Endothelial cell of umbilical vein (primary cell): ENCODE data around the gene PRKCB. TPM values are rescaled to one million over a fixed set of nuclear protein-coding genes. Genes with fewer than 3 reads are reported as not detected.

Experiments
- BruUV-seq: library from RNA; stranded (reverse); fragments of 400-500 nt; replicated peaks from 2 replicates; lab custom pipeline; 2021; lab: Mats Ljungman, UMichigan
- CTCF ChIA-PET: fragments of 300-600, 350-600 bp; sonication (Branson Sonifier 250); formaldehyde crosslinking; loops from one replicate; lab custom pipeline; 2021; ENCODE audit warnings: antibody characterized with exemption, inconsistent platforms; lab: Charles Lee
- POLR2A ChIA-PET: fragments of 300-600, 350-600 bp; sonication (Branson Sonifier 250); formaldehyde crosslinking; loops from one replicate; lab custom pipeline; 2021; ENCODE audit warnings: antibody characterized with exemption, inconsistent platforms; lab: Charles Lee
- DNase-seq: peaks from one replicate; pipeline ENCODE4 v3.0.0-alpha.2; 2011; ENCODE audit warnings: low read depth, low spot score
- FAIRE-seq: peaks from 2 replicates; lab custom pipeline; 2011; peaks lifted over from hg19 to GRCh38; lab: Jason Lieb, UNC
- H2AFZ ChIP-seq: 2 replicates; pipeline ENCODE4 v1.6.0; 2012; ENCODE audit warnings: low read depth, low read length, control low read depth, inconsistent platforms
- H3K27ac ChIP-seq: 2 replicates; pipeline ENCODE4 v1.5.1; 2011; ENCODE audit warnings: low read depth, mild to moderate bottlenecking, control low read depth, low read length, moderate library complexity; ENCODE audit not compliant: insufficient read depth
- H3K27me3 ChIP-seq, 2 experiments: 2 replicates each; pipeline versions ENCODE4 v1.6.0 to v1.6.1; 2011; ENCODE audit warnings: low read length in 2 of 2, mixed read lengths in 1 of 2; ENCODE audit not compliant: control insufficient read depth in 2 of 2, insufficient read depth in 2 of 2
- H3K36me3 ChIP-seq, 2 experiments: 2 replicates in 1 of 2; 3 replicates in 1 of 2; pipeline ENCODE4 v1.5.1; 2011; ENCODE audit warnings: low read length in 2 of 2, mild to moderate bottlenecking in 1 of 2, moderate library complexity in 1 of 2; ENCODE audit not compliant: control insufficient read depth in 2 of 2, insufficient read depth in 2 of 2; ENCODE audit errors: extremely low read depth in 1 of 2
- H3K4me1 ChIP-seq: 3 replicates; pipeline ENCODE4 v1.5.1; 2011; ENCODE audit warnings: mild to moderate bottlenecking, low read length; ENCODE audit not compliant: control insufficient read depth, insufficient read depth; ENCODE audit errors: extremely low read depth
- H3K4me2 ChIP-seq: 2 replicates; pipeline ENCODE4 v1.6.1; 2011; ENCODE audit warnings: low read length, control low read depth, mixed read lengths; ENCODE audit not compliant: insufficient read depth
- H3K4me3 ChIP-seq, 3 experiments: fragments of 200-600 bp in 1 of 3; sonication (generic), shearing (Covaris generic) in 1 of 3; replicated peaks in 1 of 3; 2 replicates each; pipeline ENCODE4 v1.5.1; 2011 to 2016; ENCODE audit warnings: control low read depth in 3 of 3, low read length in 3 of 3, mild to moderate bottlenecking in 2 of 3, inconsistent platforms in 1 of 3, low read depth in 1 of 3, moderate library complexity in 1 of 3; ENCODE audit not compliant: insufficient read depth in 1 of 3
- H3K79me2 ChIP-seq: 2 replicates; pipeline ENCODE4 v1.6.0; 2012; ENCODE audit warnings: low read length, inconsistent platforms; ENCODE audit not compliant: control insufficient read depth, insufficient read depth
- H3K9ac ChIP-seq: replicated peaks from 2 replicates; pipeline ENCODE3; 2011; ENCODE audit warnings: low read length, control low read depth; ENCODE audit not compliant: insufficient read depth; ENCODE audit errors: extremely low read depth
- H3K9me1 ChIP-seq: replicated peaks from 3 replicates; pipeline ENCODE4 v1.6.0; 2011; ENCODE audit warnings: mild to moderate bottlenecking, low read length; ENCODE audit not compliant: control insufficient read depth, insufficient read depth; ENCODE audit errors: extremely low read depth
- H3K9me3 ChIP-seq: replicated peaks from 2 replicates; pipeline ENCODE4 v1.5.1; 2012; ENCODE audit warnings: low read length, inconsistent platforms; ENCODE audit not compliant: control insufficient read depth, insufficient read depth
- H4K20me1 ChIP-seq: replicated peaks from 2 replicates; pipeline ENCODE3; 2011; ENCODE audit warnings: mild to moderate bottlenecking, low read length; ENCODE audit not compliant: control insufficient read depth, insufficient read depth; ENCODE audit errors: extremely low read depth
- CTCF ChIP-seq, 2 donors: IDR thresholded peaks; 1 replicate in 1 of 2; 2 replicates in 1 of 2; pipeline ENCODE4 v1.5.1; 2011; ENCODE audit warnings: low read length in 2 of 2, mild to moderate bottlenecking in 2 of 2, moderate library complexity in 2 of 2, control low read depth in 1 of 2, inconsistent platforms in 1 of 2, low read depth in 1 of 2; ENCODE audit not compliant: insufficient read depth in 1 of 2; ENCODE audit errors: extremely low read depth in 1 of 2
- EZH2 ChIP-seq: IDR thresholded peaks from 2 replicates; pipeline ENCODE4 v1.6.1; 2012; ENCODE audit warnings: borderline replicate concordance, low read depth, mild to moderate bottlenecking, moderate library complexity, low read length, inconsistent platforms; ENCODE audit not compliant: severe bottlenecking
- FOS ChIP-seq: IDR thresholded peaks from 2 replicates; pipeline ENCODE4 v1.6.1; 2011; ENCODE audit warnings: mild to moderate bottlenecking, low read length, moderate library complexity, borderline replicate concordance; ENCODE audit not compliant: insufficient read depth
- GATA2 ChIP-seq: IDR thresholded peaks from 2 replicates; pipeline ENCODE4 v1.7.0; 2011; ENCODE audit warnings: low read depth, mild to moderate bottlenecking, moderate library complexity, mixed read lengths, low read length; ENCODE audit not compliant: insufficient read length, insufficient read depth
- JUN ChIP-seq: IDR thresholded peaks from 2 replicates; pipeline ENCODE4 v1.6.1; 2011; ENCODE audit warnings: borderline replicate concordance, low read depth; ENCODE audit not compliant: insufficient read length, insufficient read depth
- MAX ChIP-seq: IDR thresholded peaks from 2 replicates; pipeline ENCODE4 v1.6.1; 2011; ENCODE audit not compliant: insufficient read depth, insufficient read length
- MYC ChIP-seq: IDR thresholded peaks from one replicate; pipeline ENCODE4 v1.6.1; 2011; ENCODE audit warnings: mild to moderate bottlenecking, low read depth, low read length
- POLR2A ChIP-seq: IDR thresholded peaks from 2 replicates; pipeline ENCODE4 v1.6.1; 2012; ENCODE audit warnings: low read depth, mild to moderate bottlenecking, control low read depth, low read length
- POLR2AphosphoS5 ChIP-seq: IDR thresholded peaks from 2 replicates; pipeline ENCODE4 v1.6.1; 2012; ENCODE audit warnings: low read depth, mild to moderate bottlenecking, control low read depth, low read length, moderate library complexity; ENCODE audit not compliant: insufficient read depth
- dilution Hi-C: fragments of 300-500 bp; cut with MboI; formaldehyde crosslinking; loops from one replicate; pipeline ENCODE4 v1.15.0; 2019; ENCODE audit warnings: low sequenced_read_pairs; ENCODE audit not compliant: extremely low pct_ligation_motif_present
- intact Hi-C: fragments of 100-400 bp; cut with micrococcal nuclease; formaldehyde crosslinking; loops from one replicate; pipeline ENCODE4 v1.10.0; 2022
- polyA plus RNA-seq, 4 experiments: library from polyadenylated mRNA; depleted of rRNA in 3 of 4; stranded (reverse) in 3 of 4; unstranded in 1 of 4; fragments of >200 nt; gene quantifications; 2 replicates each; pipeline versions ENCODE4 v1.2.1 to v1.2.3, GENCODE V29; 2011 to 2012; ENCODE audit warnings: missing spikeins in 1 of 4
- total RNA-seq: library from RNA; stranded (reverse); gene quantifications from 2 replicates; pipeline ENCODE4 v1.2.3, GENCODE V29; 2021

The PRKCB gene
- total and polyA plus RNA-seq, 2 donors (not counting 3 experiments of a cell fraction or from before 2014, with no cell fraction given) = 0.01 TPM; not detected in 1

- ChIA-PET POLR2A (no interaction called here), CTCF (no interaction called here)
- Histone ChIP-seq H2AFZ (no peak overlapping the region), H3K36me3 (no peaks in the 10 kb centered on the region), H3K27me3 (no peaks in the 10 kb centered on the region), H3K4me3 (no peak overlapping the region), H3K9ac (no peak overlapping the region), H3K79me2 (no peaks in the 10 kb centered on the region), H3K4me1 (no peaks in the 10 kb centered on the region), H4K20me1 (no peaks in the 10 kb centered on the region), H3K9me3 (no peaks in the 10 kb centered on the region), H3K27ac (no peak overlapping the region), H3K4me2 (no peak overlapping the region), H3K9me1 (no peaks in the 10 kb centered on the region)
- TF ChIP-seq POLR2A (no peak), FOS (no peak), POLR2AphosphoS5 (no peak)
- intact Hi-C loops (no loop called here), dilution Hi-C loops (no loop called here)
- FAIRE-seq = no peak
- no TSS peak for BruUV-seq
- no peak for DNase-seq
Measured at GRCh38 chr16:23907903-23908302, 72.1 kb downstream of the PRKCB start.

- H3K36me3 ChIP-seq = no peaks in the 10 kb centered on the region
- no peaks in the 10 kb centered on the region for H3K79me2 ChIP-seq
- H3K27me3 ChIP-seq = no peaks in the 10 kb centered on the region
- FAIRE-seq = no peak
- H4K20me1 ChIP-seq = no peaks in the 10 kb centered on the region
- H3K27ac ChIP-seq = no peak overlapping the region
- intact Hi-C loops (no loop called here), dilution Hi-C loops (no loop called here)
- H3K4me3 ChIP-seq = no peak overlapping the region
- no peak overlapping the region for H3K4me2 ChIP-seq
- DNase-seq = no peak
- POLR2A ChIA-PET = no interaction called here
- H2AFZ ChIP-seq = no peak overlapping the region
- H3K9me3 ChIP-seq = no peaks in the 10 kb centered on the region
- TF ChIP-seq MAX (no peak), MYC (no peak), CTCF (IDR thresholded peaks at IDR 0.05; ENCODE audit: extremely low read depth in 1 of 2, insufficient read depth in 1 of 2, low read depth in 1 of 2, low read length in 2 of 2) (no peak), EZH2 (no peak), GATA2 (no peak), POLR2A (no peak), JUN (no peak), FOS (no peak)
- H3K9ac ChIP-seq = no peak overlapping the region
- CTCF ChIA-PET = no interaction called here
- no peaks in the 10 kb centered on the region for H3K9me1 ChIP-seq
- BruUV-seq = no TSS peak
- H3K4me1 ChIP-seq = no peaks in the 10 kb centered on the region
Measured at GRCh38 chr16:23908790-23909189, 73.0 kb downstream of the PRKCB start.
